IMR-90 (cell line): Measurements from ENCODE around the gene APOE. TPM values are rescaled to one million over a fixed set of nuclear protein-coding genes. Genes with fewer than 3 reads are reported as not detected.
A peak's percentile ranks its signal among the peaks of the same experiment; 100 is the strongest.

Source experiments
- ATAC-seq: fragments of 200-7000 bp; cut with Tn5 transposase; 2 replicates; pipeline ENCODE4 v1.9.1; 2020; ENCODE audit warnings: low read depth, mild to moderate bottlenecking, moderate library complexity
- BruUV-seq: library from RNA; stranded (reverse); fragments of 400-500 nt; replicated peaks from 2 replicates; lab custom pipeline; 2021; lab: Mats Ljungman, UMichigan
- CTCF ChIA-PET: fragments of 300-600 bp; formaldehyde crosslinking; extraction: SDS; loops from one replicate; lab custom pipeline; 2021; ENCODE audit warnings: antibody characterized with exemption; lab: Yijun Ruan, JAX
- POLR2A ChIA-PET: fragments of 300-600 bp; sonication (Branson Sonifier 250); formaldehyde crosslinking; loops from one replicate; lab custom pipeline; 2022; ENCODE audit warnings: antibody characterized with exemption; ENCODE audit not compliant: unreplicated experiment; lab: Charles Lee
- DNase-seq: peaks from one replicate; pipeline ENCODE4 v3.0.0; 2013
- H2AFZ ChIP-seq: replicated peaks from 2 replicates; pipeline ENCODE3; 2013; ENCODE audit warnings: low read length, mild to moderate bottlenecking; ENCODE audit not compliant: poor library complexity
- H2AK5ac ChIP-seq: 2 replicates; pipeline ENCODE4 v1.6.1; 2013; ENCODE audit warnings: low read depth, low read length, inconsistent platforms
- H2AK9ac ChIP-seq: replicated peaks from 2 replicates; pipeline ENCODE3; 2013; ENCODE audit warnings: mild to moderate bottlenecking, low read depth, low read length, moderate library complexity; ENCODE audit not compliant: poor library complexity
- H2BK120ac ChIP-seq: 2 replicates; pipeline ENCODE4 v1.6.1; 2013; ENCODE audit warnings: low read depth, low read length, inconsistent platforms
- H2BK15ac ChIP-seq: 3 replicates; pipeline ENCODE4 v1.6.1; 2013; ENCODE audit warnings: low read depth, low read length, inconsistent platforms
- H2BK20ac ChIP-seq: 2 replicates; pipeline ENCODE4 v1.6.1; 2013; ENCODE audit warnings: low read depth, mild to moderate bottlenecking, inconsistent platforms, low read length, moderate library complexity
- H2BK5ac ChIP-seq: 2 replicates; pipeline ENCODE4 v1.6.1; 2013; ENCODE audit warnings: mild to moderate bottlenecking, low read depth, low read length, inconsistent platforms; ENCODE audit not compliant: poor library complexity, severe bottlenecking
- H3K14ac ChIP-seq: replicated peaks from 2 replicates; pipeline ENCODE4 v1.6.1; 2013; ENCODE audit warnings: low read depth, low read length, inconsistent platforms
- H3K18ac ChIP-seq: 2 replicates; pipeline ENCODE4 v1.6.1; 2013; ENCODE audit warnings: low read depth, low read length, control low read depth
- H3K23ac ChIP-seq: 2 replicates; pipeline ENCODE4 v1.6.1; 2013; ENCODE audit warnings: low read depth, low read length, inconsistent platforms
- H3K27ac ChIP-seq: 2 replicates; pipeline ENCODE4 v1.5.1; 2013; ENCODE audit warnings: mild to moderate bottlenecking, control low read depth, low read length; ENCODE audit not compliant: insufficient read depth
- H3K27me3 ChIP-seq: 2 replicates; pipeline ENCODE4 v1.6.1; 2013; ENCODE audit warnings: low read length; ENCODE audit not compliant: control insufficient read depth, insufficient read depth
- H3K36me3 ChIP-seq: 2 replicates; pipeline ENCODE4 v1.6.1; 2013; ENCODE audit warnings: low read length, mixed read lengths; ENCODE audit not compliant: control insufficient read depth, insufficient read depth
- H3K4ac ChIP-seq: 2 replicates; pipeline ENCODE4 v1.6.1; 2013; ENCODE audit warnings: low read depth, low read length, inconsistent platforms
- H3K4me1 ChIP-seq: 2 replicates; pipeline ENCODE4 v1.6.1; 2013; ENCODE audit warnings: low read length, mixed read lengths; ENCODE audit not compliant: control insufficient read depth, insufficient read depth
- H3K4me2 ChIP-seq: 2 replicates; pipeline ENCODE4 v1.6.1; 2013; ENCODE audit warnings: low read depth, mild to moderate bottlenecking, control low read depth, low read length, moderate library complexity
- H3K4me3 ChIP-seq: 2 replicates; pipeline ENCODE4 v1.5.1; 2013; ENCODE audit warnings: low read depth, mild to moderate bottlenecking, control low read depth, low read length, moderate library complexity; ENCODE audit not compliant: insufficient read depth
- H3K56ac ChIP-seq: 2 replicates; pipeline ENCODE4 v1.6.1; 2013; ENCODE audit warnings: low read length, inconsistent platforms; ENCODE audit not compliant: insufficient read depth; ENCODE audit errors: extremely low read depth
- H3K79me1 ChIP-seq, 2 experiments: 2 replicates each; pipeline ENCODE4 v1.6.1; 2013; ENCODE audit warnings: low read length in 2 of 2, inconsistent platforms in 1 of 2, low read depth in 1 of 2
- H3K9ac ChIP-seq: 2 replicates; pipeline ENCODE4 v1.6.1; 2013; ENCODE audit warnings: low read depth, low read length, control low read depth
- H3K9me1 ChIP-seq: 2 replicates; pipeline ENCODE4 v1.6.1; 2013; ENCODE audit warnings: low read length, inconsistent platforms; ENCODE audit not compliant: insufficient read depth
- H3K9me3 ChIP-seq: 2 replicates; pipeline ENCODE4 v1.6.1; 2013; ENCODE audit warnings: low read length; ENCODE audit not compliant: control insufficient read depth, insufficient read depth
- H4K20me1 ChIP-seq: 2 replicates; pipeline ENCODE4 v1.6.1; 2013; ENCODE audit warnings: low read length, inconsistent platforms; ENCODE audit not compliant: insufficient read depth
- H4K5ac ChIP-seq: 2 replicates; pipeline ENCODE4 v1.6.1; 2013; ENCODE audit warnings: mild to moderate bottlenecking, low read depth, low read length, control low read depth
- H4K8ac ChIP-seq, 2 experiments: 2 replicates each; pipeline ENCODE4 v1.6.1; 2013; ENCODE audit warnings: low read depth in 2 of 2, low read length in 2 of 2, control low read depth in 1 of 2, inconsistent platforms in 1 of 2
- H4K91ac ChIP-seq: 2 replicates; pipeline ENCODE4 v1.6.1; 2013; ENCODE audit warnings: low read depth, low read length, inconsistent platforms; ENCODE audit not compliant: insufficient read depth
- BHLHE40 ChIP-seq: fragments of 150-350 bp; IDR thresholded peaks from 2 replicates; pipeline ENCODE4 v1.6.1; 2016; ENCODE audit warnings: mild to moderate bottlenecking, low read depth, low read length
- CEBPB ChIP-seq: IDR thresholded peaks from 2 replicates; pipeline ENCODE4 v1.6.1; 2012; ENCODE audit warnings: low read depth, low read length, improper control_type of control experiment
- CHD1 ChIP-seq: IDR thresholded peaks from 2 replicates; pipeline ENCODE4 v1.6.1; 2012; ENCODE audit warnings: low read depth, low read length, improper control_type of control experiment
- FOS ChIP-seq: fragments of 150-350 bp; IDR thresholded peaks from 2 replicates; pipeline ENCODE4 v1.6.1; 2016; ENCODE audit warnings: low read depth, low read length
- MAZ ChIP-seq: IDR thresholded peaks from 2 replicates; pipeline ENCODE4 v1.6.1; 2012; ENCODE audit warnings: low read depth, mild to moderate bottlenecking, low read length, improper control_type of control experiment, moderate library complexity, borderline replicate concordance
- MXI1 ChIP-seq: IDR thresholded peaks from 2 replicates; pipeline ENCODE4 v1.6.1; 2012; ENCODE audit warnings: low read depth, mild to moderate bottlenecking, low read length, moderate library complexity, borderline replicate concordance
- POLR2A ChIP-seq: IDR thresholded peaks from 2 replicates; pipeline ENCODE4 v1.6.1; 2012; ENCODE audit warnings: mild to moderate bottlenecking, low read depth, low read length
- RAD21 ChIP-seq: IDR thresholded peaks from 2 replicates; pipeline ENCODE4 v1.6.1; 2012; ENCODE audit warnings: low read length, improper control_type of control experiment
- RCOR1 ChIP-seq: IDR thresholded peaks from 2 replicates; pipeline ENCODE4 v1.6.1; 2012; ENCODE audit warnings: mild to moderate bottlenecking, low read length, improper control_type of control experiment; ENCODE audit not compliant: insufficient replicate concordance
- RFX5 ChIP-seq: IDR thresholded peaks from 2 replicates; pipeline ENCODE4 v1.8.0; 2012; ENCODE audit warnings: low read depth, mild to moderate bottlenecking, low read length, moderate library complexity
- WGBS, 2 experiments: methylation state at CpG; one replicate each; pipeline versions ENCODE4 v1.1.5 to v1.1.7; 2013; ENCODE audit warnings: missing lambda C conversion rate in 2 of 2; ENCODE audit not compliant: insufficient read length in 1 of 2; ENCODE audit errors: extremely low coverage in 2 of 2; 5-methylcytosine and 5-hydroxymethylcytosine counted together
- dilution Hi-C: fragments of 300-500 bp; cut with HindIII; formaldehyde crosslinking; loops from one replicate; pipeline ENCODE4 v1.14.3; 2018; ENCODE audit warnings: low sequenced_read_pairs; ENCODE audit not compliant: unreplicated experiment
- in situ Hi-C: fragments of 300-500 bp; cut with MboI; formaldehyde crosslinking; loops from 3 replicates; pipeline ENCODE4 v1.14.3; 2019; ENCODE audit warnings: low sequenced_read_pairs, inconsistent platforms, mixed read lengths
- intact Hi-C: fragments of 100-400 bp; cut with micrococcal nuclease; formaldehyde crosslinking; loops from 2 replicates; pipeline ENCODE4 v1.10.0; 2022
- polyA plus RNA-seq, 3 experiments: library from polyadenylated mRNA; depleted of rRNA; stranded (reverse); fragments of >200 nt; gene quantifications; 2 replicates each; pipeline ENCODE4 v1.2.3, GENCODE V29; 2012; ENCODE audit warnings: low replicate concordance in 1 of 3
- total RNA-seq: library from RNA; depleted of rRNA; stranded (reverse); fragments of >200 nt; gene quantifications from 2 replicates; pipeline ENCODE4 v1.2.3, GENCODE V29; 2012
- TF ChIP-seq, protein P1 (sequence below): fragments of 150-350 bp; IDR thresholded peaks from 2 replicates; pipeline ENCODE4 v1.6.1; 2016; ENCODE audit warnings: low read depth, mild to moderate bottlenecking, low read length, moderate library complexity, borderline replicate concordance
- TF ChIP-seq, protein P2 (sequence below): conservative IDR thresholded peaks from 2 replicates; pipeline ENCODE4 v1.5.1; 2012; ENCODE audit warnings: mild to moderate bottlenecking, low read depth, low read length, improper control_type of control experiment
- TF ChIP-seq, protein P3 (sequence below): fragments of 150-350 bp; IDR thresholded peaks from 2 replicates; pipeline ENCODE4 v1.6.1; 2017; ENCODE audit warnings: mild to moderate bottlenecking, antibody characterized with exemption, low read length, low read depth

The APOE gene
- total and polyA plus RNA-seq, 2 of the 4 experiments (the other 2 are of a cell fraction): 0.18 to 2.0 TPM

DNA sequence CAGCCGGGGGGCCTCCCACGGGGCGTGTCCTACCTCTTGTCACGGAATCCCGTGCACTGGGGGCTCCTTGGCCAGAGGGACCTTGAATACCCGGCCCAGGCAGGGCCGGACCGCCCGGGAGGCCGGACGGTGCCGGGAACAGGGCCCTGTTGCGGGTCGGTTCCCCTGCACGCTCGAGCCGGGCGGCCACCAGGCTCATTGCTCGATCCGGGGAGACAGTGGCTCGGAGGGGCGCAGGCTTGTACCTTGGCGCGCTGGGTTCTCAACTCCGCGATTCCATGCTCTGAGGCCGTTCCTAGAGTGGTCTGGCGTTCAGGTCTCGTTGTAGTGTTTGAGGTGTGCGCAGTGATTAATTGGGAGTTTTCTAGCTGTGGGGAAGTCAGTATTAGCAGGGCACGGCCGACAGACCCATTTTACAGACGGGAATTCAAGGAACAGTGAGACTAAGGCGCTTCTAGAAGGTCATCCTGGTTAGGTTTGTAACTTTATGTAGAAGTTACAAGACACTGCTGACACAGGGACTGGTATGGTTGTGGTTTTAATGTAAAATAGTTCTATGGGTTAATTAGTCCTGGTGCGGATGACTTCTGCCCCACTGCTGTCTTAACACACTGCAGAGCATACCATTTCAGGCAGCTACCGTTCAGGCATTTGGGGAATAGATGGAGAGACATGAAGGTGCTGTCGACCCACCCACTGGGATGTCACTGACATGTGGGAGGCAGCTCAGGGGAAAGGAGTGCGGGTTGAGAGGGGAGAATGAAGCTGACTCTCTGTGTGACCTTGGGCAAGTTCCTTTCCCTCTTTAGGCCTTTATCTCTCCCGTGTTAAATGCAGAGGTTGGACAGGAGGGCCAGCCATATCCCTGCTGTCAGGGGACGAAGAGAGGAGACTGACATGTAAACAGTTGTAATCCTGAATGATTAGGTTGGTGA, 50.2 kb downstream of the APOE start:
- Histone ChIP-seq H2AK5ac (peak overlapping the region; percentile 87), H3K9ac (peak overlapping the region; percentile 95), H3K56ac (peak overlapping the region; percentile 35), H3K18ac (no peak overlapping the region), H3K4me2 (peak overlapping the region; percentile 96), H3K9me1 (peaks cover 11% of the 10 kb centered on the region; the same call in 1 of the 2 replicates), H4K5ac (no peak overlapping the region), H3K4ac (peak overlapping the region; percentile 74), H2BK15ac (no peak overlapping the region), H4K20me1 (peaks cover 52% of the 10 kb centered on the region), H4K8ac (peak overlapping the region in 1 of 2 experiments; percentile 53; a peak in 2 of 4 replicates), H3K79me1 (peaks cover 2 to 67% of the 10 kb centered on the region in 2 experiments; a peak in 3 of 4 replicates), H2BK120ac (no peak overlapping the region), H3K9me3 (no peaks in the 10 kb centered on the region), H3K27me3 (no peaks in the 10 kb centered on the region), H2AK9ac (peak overlapping the region; percentile 93), H2BK20ac (no peak overlapping the region), H3K23ac (peak overlapping the region; percentile 87), H2AFZ (peak overlapping the region; percentile 92), H3K14ac (peak overlapping the region; percentile 69), H3K36me3 (peaks cover 7% of the 10 kb centered on the region), H3K4me3 (peak overlapping the region; percentile 84), H3K27ac (peak overlapping the region; percentile 55), H4K91ac (no peak overlapping the region), H3K4me1 (peaks cover 7% of the 10 kb centered on the region), H2BK5ac (peak overlapping the region; percentile 40)
- intact Hi-C loops: loop anchor here (10.0 kb wide), 1 partner anchor 381 kb away; no protein-coding TSS in a partner anchor
- in situ Hi-C loops: loop anchor here (10.0 kb wide), 1 partner anchor 271 kb away; no protein-coding TSS in a partner anchor
- peak; percentile 24 for ATAC-seq
- ChIA-PET POLR2A (no interaction called here), CTCF (interaction anchor here (0.5 kb wide), 1 partner anchor 18 kb away, joined by 8 read pairs; no protein-coding TSS in a partner anchor)
- WGBS, 2 experiments: 3% methylated on average over 19 of the region's 40 CpGs; no CpG with 5 or more reads in 1 of the 2 experiments
- no TSS peak for BruUV-seq
- no peak for DNase-seq
- dilution Hi-C loops: no loop called here
- TF ChIP-seq FOS (no peak), RCOR1 (no peak), RFX5 (no peak), MXI1 (no peak; the same call in 1 of the 2 replicates), BHLHE40 (no peak), POLR2A (no peak), MAZ (no peak), RAD21 (no peak), CEBPB (no peak), CHD1 (no peak)
- TF ChIP-seq, protein P1, sequence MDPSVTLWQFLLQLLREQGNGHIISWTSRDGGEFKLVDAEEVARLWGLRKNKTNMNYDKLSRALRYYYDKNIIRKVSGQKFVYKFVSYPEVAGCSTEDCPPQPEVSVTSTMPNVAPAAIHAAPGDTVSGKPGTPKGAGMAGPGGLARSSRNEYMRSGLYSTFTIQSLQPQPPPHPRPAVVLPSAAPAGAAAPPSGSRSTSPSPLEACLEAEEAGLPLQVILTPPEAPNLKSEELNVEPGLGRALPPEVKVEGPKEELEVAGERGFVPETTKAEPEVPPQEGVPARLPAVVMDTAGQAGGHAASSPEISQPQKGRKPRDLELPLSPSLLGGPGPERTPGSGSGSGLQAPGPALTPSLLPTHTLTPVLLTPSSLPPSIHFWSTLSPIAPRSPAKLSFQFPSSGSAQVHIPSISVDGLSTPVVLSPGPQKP: no peak
- TF ChIP-seq, protein P2, sequence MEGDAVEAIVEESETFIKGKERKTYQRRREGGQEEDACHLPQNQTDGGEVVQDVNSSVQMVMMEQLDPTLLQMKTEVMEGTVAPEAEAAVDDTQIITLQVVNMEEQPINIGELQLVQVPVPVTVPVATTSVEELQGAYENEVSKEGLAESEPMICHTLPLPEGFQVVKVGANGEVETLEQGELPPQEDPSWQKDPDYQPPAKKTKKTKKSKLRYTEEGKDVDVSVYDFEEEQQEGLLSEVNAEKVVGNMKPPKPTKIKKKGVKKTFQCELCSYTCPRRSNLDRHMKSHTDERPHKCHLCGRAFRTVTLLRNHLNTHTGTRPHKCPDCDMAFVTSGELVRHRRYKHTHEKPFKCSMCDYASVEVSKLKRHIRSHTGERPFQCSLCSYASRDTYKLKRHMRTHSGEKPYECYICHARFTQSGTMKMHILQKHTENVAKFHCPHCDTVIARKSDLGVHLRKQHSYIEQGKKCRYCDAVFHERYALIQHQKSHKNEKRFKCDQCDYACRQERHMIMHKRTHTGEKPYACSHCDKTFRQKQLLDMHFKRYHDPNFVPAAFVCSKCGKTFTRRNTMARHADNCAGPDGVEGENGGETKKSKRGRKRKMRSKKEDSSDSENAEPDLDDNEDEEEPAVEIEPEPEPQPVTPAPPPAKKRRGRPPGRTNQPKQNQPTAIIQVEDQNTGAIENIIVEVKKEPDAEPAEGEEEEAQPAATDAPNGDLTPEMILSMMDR: no peak
- TF ChIP-seq, protein P3, sequence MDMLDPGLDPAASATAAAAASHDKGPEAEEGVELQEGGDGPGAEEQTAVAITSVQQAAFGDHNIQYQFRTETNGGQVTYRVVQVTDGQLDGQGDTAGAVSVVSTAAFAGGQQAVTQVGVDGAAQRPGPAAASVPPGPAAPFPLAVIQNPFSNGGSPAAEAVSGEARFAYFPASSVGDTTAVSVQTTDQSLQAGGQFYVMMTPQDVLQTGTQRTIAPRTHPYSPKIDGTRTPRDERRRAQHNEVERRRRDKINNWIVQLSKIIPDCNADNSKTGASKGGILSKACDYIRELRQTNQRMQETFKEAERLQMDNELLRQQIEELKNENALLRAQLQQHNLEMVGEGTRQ: no peak
